Measurements from ENCODE around the gene GLI3.
"Not testable (repeated sequence)": the region's sequence is repeated elsewhere in the genome, so short reads cannot be mapped to it uniquely, and the experiment has no call there.

Gene GLI3

GRCh38 chr7:42217053-42217452, 20.0 kb downstream of the GLI3 start:
- Histone ChIP-seq H3K9me3 (ENCODE audit: control insufficient read depth in 2 of 2, low read length in 2 of 2) (no peaks in the 10 kb centered on the region), H3K4me1 (ENCODE audit: control insufficient read depth in 2 of 2, insufficient read depth in 2 of 2, low read length in 2 of 2) (no peaks in the 10 kb centered on the region), H3K27me3 (ENCODE audit: control insufficient read depth in 2 of 2, insufficient read depth in 2 of 2, low read length in 2 of 2) (no peaks in the 10 kb centered on the region), H3K4me3 (ENCODE audit: low read length in 2 of 2) (no peak overlapping the region), H3K36me3 (ENCODE audit: control insufficient read depth in 2 of 2, insufficient read depth in 2 of 2, low read length in 2 of 2) (no peaks in the 10 kb centered on the region), H3K27ac (ENCODE audit: low read depth in 2 of 2, low read length in 2 of 2) (no peak overlapping the region), H3K9ac (ENCODE audit: low read depth in 1 of 2, low read length in 2 of 2) (no peak overlapping the region)

GRCh38 chr7:42214060-42214679, 22.8 kb downstream of the GLI3 start:
- Histone ChIP-seq H3K9ac (ENCODE audit: low read depth in 1 of 2, low read length in 2 of 2) (no peak overlapping the region), H3K27me3 (ENCODE audit: control insufficient read depth in 2 of 2, insufficient read depth in 2 of 2, low read length in 2 of 2) (no peaks in the 10 kb centered on the region), H3K36me3 (ENCODE audit: control insufficient read depth in 2 of 2, insufficient read depth in 2 of 2, low read length in 2 of 2) (no peaks in the 10 kb centered on the region), H3K9me3 (ENCODE audit: control insufficient read depth in 2 of 2, low read length in 2 of 2) (no peaks in the 10 kb centered on the region), H3K4me3 (ENCODE audit: low read length in 2 of 2) (no peak overlapping the region), H3K4me1 (ENCODE audit: control insufficient read depth in 2 of 2, insufficient read depth in 2 of 2, low read length in 2 of 2) (no peaks in the 10 kb centered on the region), H3K27ac (ENCODE audit: low read depth in 2 of 2, low read length in 2 of 2) (no peak overlapping the region)

- Histone ChIP-seq H3K9ac (ENCODE audit: low read depth in 1 of 2, low read length in 2 of 2) (no peak overlapping the region), H3K27me3 (ENCODE audit: control insufficient read depth in 2 of 2, insufficient read depth in 2 of 2, low read length in 2 of 2) (no peaks in the 10 kb centered on the region), H3K4me1 (ENCODE audit: control insufficient read depth in 2 of 2, insufficient read depth in 2 of 2, low read length in 2 of 2) (no peaks in the 10 kb centered on the region), H3K27ac (ENCODE audit: low read depth in 2 of 2, low read length in 2 of 2) (no peak overlapping the region), H3K36me3 (ENCODE audit: control insufficient read depth in 2 of 2, insufficient read depth in 2 of 2, low read length in 2 of 2) (no peaks in the 10 kb centered on the region), H3K4me3 (ENCODE audit: low read length in 2 of 2) (no peak overlapping the region), H3K9me3 (ENCODE audit: control insufficient read depth in 2 of 2, low read length in 2 of 2) (no peaks in the 10 kb centered on the region)
Observed at GRCh38 chr7:42213093-42213492, 23.9 kb downstream of the GLI3 start.

GRCh38 chr7:42212541-42213090, 24.4 kb downstream of the GLI3 start:
- H3K36me3 ChIP-seq (ENCODE audit: control insufficient read depth in 2 of 2, insufficient read depth in 2 of 2, low read length in 2 of 2) = no peaks in the 10 kb centered on the region
- no peaks in the 10 kb centered on the region for H3K4me1 ChIP-seq (ENCODE audit: control insufficient read depth in 2 of 2, insufficient read depth in 2 of 2, low read length in 2 of 2)
- H3K27ac ChIP-seq (ENCODE audit: low read depth in 2 of 2, low read length in 2 of 2) = no peak overlapping the region
- H3K27me3 ChIP-seq (ENCODE audit: control insufficient read depth in 2 of 2, insufficient read depth in 2 of 2, low read length in 2 of 2) = no peaks in the 10 kb centered on the region
- H3K4me3 ChIP-seq (ENCODE audit: low read length in 2 of 2) = no peak overlapping the region
- no peak overlapping the region for H3K9ac ChIP-seq (ENCODE audit: low read depth in 1 of 2, low read length in 2 of 2)
- H3K9me3 ChIP-seq (ENCODE audit: control insufficient read depth in 2 of 2, low read length in 2 of 2) = no peaks in the 10 kb centered on the region

GRCh38 chr7:42211938-42212337, 25.1 kb downstream of the GLI3 start:
- Histone ChIP-seq H3K4me3 (ENCODE audit: low read length in 2 of 2) (no peak overlapping the region), H3K9ac (ENCODE audit: low read depth in 1 of 2, low read length in 2 of 2) (no peak overlapping the region), H3K36me3 (ENCODE audit: control insufficient read depth in 2 of 2, insufficient read depth in 2 of 2, low read length in 2 of 2) (no peaks in the 10 kb centered on the region), H3K4me1 (ENCODE audit: control insufficient read depth in 2 of 2, insufficient read depth in 2 of 2, low read length in 2 of 2) (no peaks in the 10 kb centered on the region), H3K9me3 (ENCODE audit: control insufficient read depth in 2 of 2, low read length in 2 of 2) (no peaks in the 10 kb centered on the region), H3K27me3 (ENCODE audit: control insufficient read depth in 2 of 2, insufficient read depth in 2 of 2, low read length in 2 of 2) (no peaks in the 10 kb centered on the region), H3K27ac (ENCODE audit: low read depth in 2 of 2, low read length in 2 of 2) (no peak overlapping the region)

- H3K4me1 ChIP-seq (ENCODE audit: control insufficient read depth in 2 of 2, insufficient read depth in 2 of 2, low read length in 2 of 2) = no peaks in the 10 kb centered on the region
- H3K27me3 ChIP-seq (ENCODE audit: control insufficient read depth in 2 of 2, insufficient read depth in 2 of 2, low read length in 2 of 2) = no peaks in the 10 kb centered on the region
- no peaks in the 10 kb centered on the region for H3K9me3 ChIP-seq (ENCODE audit: control insufficient read depth in 2 of 2, low read length in 2 of 2)
- no peak overlapping the region for H3K4me3 ChIP-seq (ENCODE audit: low read length in 2 of 2)
- no peak overlapping the region for H3K27ac ChIP-seq (ENCODE audit: low read depth in 2 of 2, low read length in 2 of 2)
- H3K36me3 ChIP-seq (ENCODE audit: control insufficient read depth in 2 of 2, insufficient read depth in 2 of 2, low read length in 2 of 2) = no peaks in the 10 kb centered on the region
- H3K9ac ChIP-seq (ENCODE audit: low read depth in 1 of 2, low read length in 2 of 2) = no peak overlapping the region
Observed at GRCh38 chr7:42210779-42211178, 26.2 kb downstream of the GLI3 start.

- Histone ChIP-seq H3K27me3 (ENCODE audit: control insufficient read depth in 2 of 2, insufficient read depth in 2 of 2, low read length in 2 of 2) (no peaks in the 10 kb centered on the region), H3K27ac (ENCODE audit: low read depth in 2 of 2, low read length in 2 of 2) (no peak overlapping the region), H3K4me1 (ENCODE audit: control insufficient read depth in 2 of 2, insufficient read depth in 2 of 2, low read length in 2 of 2) (no peaks in the 10 kb centered on the region)
Observed at GRCh38 chr7:42210333-42210732, 26.7 kb downstream of the GLI3 start.

GRCh38 chr7:42209085-42209484, 27.9 kb downstream of the GLI3 start:
- H3K36me3 ChIP-seq (ENCODE audit: control insufficient read depth in 2 of 2, insufficient read depth in 2 of 2, low read length in 2 of 2); H3K4me3 ChIP-seq (ENCODE audit: low read length in 2 of 2); H3K27ac ChIP-seq (ENCODE audit: low read depth in 2 of 2, low read length in 2 of 2); H3K9me3 ChIP-seq (ENCODE audit: control insufficient read depth in 2 of 2, low read length in 2 of 2); H3K27me3 ChIP-seq (ENCODE audit: control insufficient read depth in 2 of 2, insufficient read depth in 2 of 2, low read length in 2 of 2); H3K4me1 ChIP-seq (ENCODE audit: control insufficient read depth in 2 of 2, insufficient read depth in 2 of 2, low read length in 2 of 2); H3K9ac ChIP-seq (ENCODE audit: low read depth in 1 of 2, low read length in 2 of 2): not testable (repeated sequence)

More at GRCh38 chr7:42210333-42210732, 26.7 kb downstream of the GLI3 start:
- H3K9ac ChIP-seq (ENCODE audit: low read depth in 1 of 2, low read length in 2 of 2) = no peak overlapping the region
- no peaks in the 10 kb centered on the region for H3K9me3 ChIP-seq (ENCODE audit: control insufficient read depth in 2 of 2, low read length in 2 of 2)
- H3K4me3 ChIP-seq (ENCODE audit: low read length in 2 of 2) = no peak overlapping the region
- H3K36me3 ChIP-seq (ENCODE audit: control insufficient read depth in 2 of 2, insufficient read depth in 2 of 2, low read length in 2 of 2) = no peaks in the 10 kb centered on the region

- Histone ChIP-seq H3K9ac (ENCODE audit: low read depth in 1 of 2, low read length in 2 of 2) (no peak overlapping the region), H3K36me3 (ENCODE audit: control insufficient read depth in 2 of 2, insufficient read depth in 2 of 2, low read length in 2 of 2) (no peaks in the 10 kb centered on the region), H3K4me3 (ENCODE audit: low read length in 2 of 2) (no peak overlapping the region), H3K4me1 (ENCODE audit: control insufficient read depth in 2 of 2, insufficient read depth in 2 of 2, low read length in 2 of 2) (no peaks in the 10 kb centered on the region), H3K27ac (ENCODE audit: low read depth in 2 of 2, low read length in 2 of 2) (no peak overlapping the region), H3K27me3 (ENCODE audit: control insufficient read depth in 2 of 2, insufficient read depth in 2 of 2, low read length in 2 of 2) (no peaks in the 10 kb centered on the region), H3K9me3 (ENCODE audit: control insufficient read depth in 2 of 2, low read length in 2 of 2) (no peaks in the 10 kb centered on the region)
Observed at GRCh38 chr7:42208572-42208971, 28.4 kb downstream of the GLI3 start.

- Histone ChIP-seq H3K27me3 (ENCODE audit: control insufficient read depth in 2 of 2, insufficient read depth in 2 of 2, low read length in 2 of 2) (no peaks in the 10 kb centered on the region), H3K9me3 (ENCODE audit: control insufficient read depth in 2 of 2, low read length in 2 of 2) (no peaks in the 10 kb centered on the region), H3K27ac (ENCODE audit: low read depth in 2 of 2, low read length in 2 of 2) (no peak overlapping the region), H3K36me3 (ENCODE audit: control insufficient read depth in 2 of 2, insufficient read depth in 2 of 2, low read length in 2 of 2) (no peaks in the 10 kb centered on the region), H3K9ac (ENCODE audit: low read depth in 1 of 2, low read length in 2 of 2) (no peak overlapping the region), H3K4me1 (ENCODE audit: control insufficient read depth in 2 of 2, insufficient read depth in 2 of 2, low read length in 2 of 2) (no peaks in the 10 kb centered on the region), H3K4me3 (ENCODE audit: low read length in 2 of 2) (no peak overlapping the region)
Observed at GRCh38 chr7:42207420-42207819, 29.6 kb downstream of the GLI3 start.
